GM23248 (cell line): Measurements from ENCODE around the gene GPX3.

Experiments
- EZH2 ChIP-seq: fragments of 200-600 bp; sonication (generic); IDR thresholded peaks from 2 replicates; pipeline ENCODE4 v1.6.1; 2018; ENCODE audit warnings: antibody characterized with exemption, mild to moderate bottlenecking; ENCODE audit not compliant: insufficient read depth, poor library complexity, severe bottlenecking
- EZH2phosphoT487 ChIP-seq: fragments of 200-600 bp; sonication (generic); IDR thresholded peaks from 2 replicates; pipeline ENCODE4 v1.6.1; 2018; ENCODE audit warnings: antibody characterized with exemption, moderate library complexity, mild to moderate bottlenecking, low read depth; ENCODE audit not compliant: insufficient read depth

DNA sequence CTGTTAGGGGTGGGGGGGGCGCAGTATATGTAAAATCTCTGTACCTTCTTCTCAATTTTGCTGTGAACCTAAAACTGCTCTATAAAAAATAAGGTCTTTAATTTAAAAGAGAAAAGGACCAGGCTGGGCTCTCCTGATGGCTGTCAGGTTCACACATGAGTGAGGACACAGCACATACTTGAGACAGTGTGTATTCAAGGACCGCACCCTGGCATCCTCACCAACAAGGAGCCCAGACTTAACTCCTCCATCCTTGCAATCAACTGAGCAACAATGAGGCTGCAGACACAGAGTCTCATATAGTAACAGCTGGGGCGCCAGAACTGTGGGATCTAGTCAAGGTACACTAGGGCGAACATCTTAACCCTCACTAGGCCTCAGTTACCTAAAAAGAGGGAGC is 50.6 kb downstream of the GPX3 start:
- TF ChIP-seq EZH2phosphoT487 (no peak), EZH2 (no peak)
